MM.1S (cell line): ENCODE results near the gene PM20D2.

Source experiments
- DNase-seq: peaks from one replicate; pipeline ENCODE4 v3.0.0-alpha.2; 2015
- H2AFZ ChIP-seq: fragments of 300-600 bp; sonication (generic); 2 replicates; pipeline ENCODE4 v1.6.0; 2016; ENCODE audit warnings: antibody characterized with exemption, low read length
- H3F3A ChIP-seq: fragments of 300-600 bp; sonication (generic); 2 replicates; pipeline ENCODE4 v1.6.1; 2016; ENCODE audit warnings: mild to moderate bottlenecking, antibody characterized with exemption, low read length, moderate library complexity, mixed read lengths; ENCODE audit not compliant: insufficient read depth
- H3K27ac ChIP-seq: fragments of 300-600 bp; sonication (generic); 2 replicates; pipeline ENCODE4 v1.5.1; 2016; ENCODE audit warnings: mild to moderate bottlenecking, low read length
- H3K27me3 ChIP-seq: fragments of 300-600 bp; sonication (generic); replicated peaks from 2 replicates; pipeline ENCODE4 v1.6.0; 2016; ENCODE audit warnings: low read length; ENCODE audit not compliant: insufficient read depth
- H3K36me3 ChIP-seq: fragments of 300-600 bp; sonication (generic); replicated peaks from 2 replicates; pipeline ENCODE4 v1.6.1; 2016; ENCODE audit warnings: mild to moderate bottlenecking, low read length, mixed read lengths; ENCODE audit not compliant: insufficient read depth
- H3K4me1 ChIP-seq: fragments of 300-600 bp; sonication (generic); 2 replicates; pipeline ENCODE4 v1.6.1; 2016; ENCODE audit warnings: low read length, mixed read lengths
- H3K4me2 ChIP-seq: fragments of 300-600 bp; sonication (generic); 2 replicates; pipeline ENCODE4 v1.6.0; 2016; ENCODE audit warnings: low read depth, low read length
- H3K4me3 ChIP-seq: fragments of 300-600 bp; sonication (generic); 2 replicates; pipeline ENCODE4 v1.5.1; 2016; ENCODE audit warnings: low read length, mixed read lengths
- H3K79me2 ChIP-seq: fragments of 300-600 bp; sonication (generic); 2 replicates; pipeline ENCODE4 v1.6.1; 2016; ENCODE audit warnings: mixed run types, low read length, mixed read lengths
- H3K9ac ChIP-seq: fragments of 300-600 bp; sonication (generic); 2 replicates; pipeline ENCODE4 v1.6.1; 2016; ENCODE audit warnings: low read length, mixed read lengths
- H3K9me2 ChIP-seq: fragments of 300-600 bp; sonication (generic); replicated peaks from 2 replicates; pipeline ENCODE4 v1.6.1; 2016; ENCODE audit warnings: mild to moderate bottlenecking, low read length, mixed read lengths; ENCODE audit not compliant: insufficient read depth
- H3K9me3 ChIP-seq: fragments of 300-600 bp; sonication (generic); replicated peaks from 2 replicates; pipeline ENCODE4 v1.6.1; 2016; ENCODE audit warnings: mild to moderate bottlenecking, low read length, mixed read lengths; ENCODE audit not compliant: insufficient read depth
- H4K20me1 ChIP-seq: fragments of 300-600 bp; sonication (generic); 2 replicates; pipeline ENCODE4 v1.6.1; 2016; ENCODE audit warnings: mild to moderate bottlenecking, low read length, moderate library complexity, mixed read lengths; ENCODE audit not compliant: insufficient read depth
- CTCF ChIP-seq: fragments of 300-600 bp; sonication (generic); IDR thresholded peaks from 2 replicates; pipeline ENCODE4 v1.5.1; 2016; ENCODE audit warnings: antibody characterized with exemption, low read length, mixed read lengths
- EZH2 ChIP-seq: fragments of 300-600 bp; sonication (generic); optimal IDR thresholded peaks from 2 replicates; pipeline ENCODE3; 2017; ENCODE audit warnings: low read depth, mild to moderate bottlenecking, antibody characterized with exemption, low read length, mixed read lengths
- EZH2phosphoT487 ChIP-seq: fragments of 300-600 bp; sonication (generic); IDR thresholded peaks from 2 replicates; pipeline ENCODE4 v1.6.1; 2018; ENCODE audit warnings: antibody characterized with exemption, low read length

The PM20D2 gene

GRCh38 chr6:89183294-89183693, 37.4 kb downstream of the PM20D2 start:
- H3K4me2 ChIP-seq, result no peak overlapping the region

DNA sequence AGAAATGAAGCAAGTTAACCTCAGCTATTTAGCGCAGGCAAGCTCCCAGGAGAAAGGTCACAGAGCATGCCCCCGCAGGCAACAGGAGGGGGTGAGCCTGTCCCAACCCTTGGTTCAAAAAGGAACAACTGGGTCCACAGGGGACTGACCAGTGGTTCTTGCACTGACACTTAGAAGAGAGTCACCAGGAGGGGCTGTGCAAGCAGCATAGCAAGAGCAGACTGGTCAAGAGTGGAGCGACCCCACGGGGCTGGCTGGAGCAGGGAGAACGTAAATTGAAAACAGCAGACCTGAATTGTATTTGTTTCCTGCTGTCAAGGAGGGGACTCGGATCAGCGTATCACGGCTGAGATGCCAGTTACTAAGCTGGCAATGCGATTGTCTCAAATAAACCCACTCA, 38.5 kb downstream of the PM20D2 start:
- no peak overlapping the region for H2AFZ ChIP-seq
- DNase-seq, result no peak
- no peak overlapping the region for H3K4me3 ChIP-seq
- no peaks in the 10 kb centered on the region for H3K79me2 ChIP-seq
- H3K4me1 ChIP-seq, result no peaks in the 10 kb centered on the region
- no peaks in the 10 kb centered on the region for H3K9me3 ChIP-seq
- no peaks in the 10 kb centered on the region for H3K36me3 ChIP-seq
- H4K20me1 ChIP-seq, result no peaks in the 10 kb centered on the region
- H3K9ac ChIP-seq, result no peak overlapping the region
- no peaks in the 10 kb centered on the region for H3K27me3 ChIP-seq
- no peaks in the 10 kb centered on the region for H3K9me2 ChIP-seq
- TF ChIP-seq EZH2 (no peak), EZH2phosphoT487 (no peak), CTCF (no peak)
- no peak overlapping the region for H3K4me2 ChIP-seq
- H3K27ac ChIP-seq, result no peak overlapping the region
- H3F3A ChIP-seq, result no peaks in the 10 kb centered on the region

More at GRCh38 chr6:89183294-89183693, 37.4 kb downstream of the PM20D2 start:
- Histone ChIP-seq H2AFZ (no peak overlapping the region), H3K27me3 (no peaks in the 10 kb centered on the region), H3K27ac (no peak overlapping the region), H4K20me1 (no peaks in the 10 kb centered on the region), H3K9ac (no peak overlapping the region), H3K9me3 (no peaks in the 10 kb centered on the region), H3F3A (no peaks in the 10 kb centered on the region), H3K9me2 (no peaks in the 10 kb centered on the region), H3K79me2 (no peaks in the 10 kb centered on the region), H3K4me1 (no peaks in the 10 kb centered on the region), H3K36me3 (no peaks in the 10 kb centered on the region), H3K4me3 (no peak overlapping the region)
- TF ChIP-seq EZH2phosphoT487, result no peak
- no peak for TF ChIP-seq EZH2
- TF ChIP-seq CTCF, result no peak
- no peak for DNase-seq

- H3K27ac ChIP-seq, result no peak overlapping the region
- H3K27me3 ChIP-seq, result no peaks in the 10 kb centered on the region
- H3K9me2 ChIP-seq, result no peaks in the 10 kb centered on the region
Measured at GRCh38 chr6:89186762-89187161, 40.9 kb downstream of the PM20D2 start.

More at GRCh38 chr6:89186762-89187161, 40.9 kb downstream of the PM20D2 start:
- Histone ChIP-seq H3K9ac (no peak overlapping the region), H3F3A (no peaks in the 10 kb centered on the region), H3K4me1 (no peaks in the 10 kb centered on the region), H3K4me2 (no peak overlapping the region), H2AFZ (no peak overlapping the region), H3K9me3 (no peaks in the 10 kb centered on the region), H4K20me1 (no peaks in the 10 kb centered on the region), H3K79me2 (no peaks in the 10 kb centered on the region), H3K36me3 (no peaks in the 10 kb centered on the region), H3K4me3 (no peak overlapping the region)
- DNase-seq, result no peak
- no peak for TF ChIP-seq CTCF
- no peak for TF ChIP-seq EZH2
- no peak for TF ChIP-seq EZH2phosphoT487
